HG02588 (cell line): ENCODE data around the gene NEURL2.

ENCODE experiments used
- ATAC-seq: cut with Tn5 transposase; IDR thresholded peaks from one replicate; pipeline ENCODE4 v1.9.1; 2021; ENCODE audit warnings: mild to moderate bottlenecking, moderate library complexity; ENCODE audit not compliant: unreplicated experiment

Gene NEURL2

GRCh38 chr20:45848421-45848820 is 42.6 kb downstream of the NEURL2 start:
- no peak for ATAC-seq

GRCh38 chr20:45845452-45845851 is 45.6 kb downstream of the NEURL2 start:
- ATAC-seq, result no peak

GRCh38 chr20:45843506-45843905 is 47.5 kb downstream of the NEURL2 start:
- ATAC-seq, result no peak

GRCh38 chr20:45842169-45842812 is 48.7 kb downstream of the NEURL2 start:
- ATAC-seq, result no peak

GRCh38 chr20:45841407-45842129 is 49.4 kb downstream of the NEURL2 start:
- no peak for ATAC-seq

- no peak for ATAC-seq
These were observed 50.3 kb downstream of the NEURL2 start for GRCh38 chr20:45840700-45841198.
